A549 (cell line): ENCODE data around the gene TASOR2.

ENCODE experiments used
- EP300 ChIP-seq, 2 experiments: fragments of >200 bp; sonication (Bioruptor Twin); formaldehyde crosslinking; IDR thresholded peaks; 2 replicates in 1 of 2; 3 replicates in 1 of 2; pipeline ENCODE4 v1.6.1; 2016 to 2017
- JUN ChIP-seq, 2 experiments: fragments of >200 bp; sonication (Bioruptor Twin); formaldehyde crosslinking; IDR thresholded peaks; 2 replicates in 1 of 2; 3 replicates in 1 of 2; pipeline ENCODE4 v1.6.1; 2016 to 2017
- MYC ChIP-seq: IDR thresholded peaks from 2 replicates; pipeline ENCODE4 v1.6.1; 2012; ENCODE audit warnings: mild to moderate bottlenecking, inconsistent platforms, low read length, improper control_type of control experiment, borderline replicate concordance
- POLR2A ChIP-seq: IDR thresholded peaks from 2 replicates; pipeline ENCODE4 v1.6.1; 2012; ENCODE audit warnings: mild to moderate bottlenecking, low read length
- RAD21 ChIP-seq, 2 experiments: fragments of >200 bp in 1 of 2; sonication (Bioruptor Twin) in 1 of 2; formaldehyde crosslinking in 1 of 2; IDR thresholded peaks in 1 of 2; conservative IDR thresholded peaks in 1 of 2; 2 replicates in 1 of 2; 3 replicates in 1 of 2; pipeline ENCODE4 v1.6.1; 2012 to 2018; ENCODE audit warnings: inconsistent platforms in 1 of 2
- ZFP36 ChIP-seq: fragments of 450-650 bp; IDR thresholded peaks from 2 replicates; pipeline ENCODE4 v1.6.1; 2014; ENCODE audit warnings: borderline replicate concordance; ENCODE audit not compliant: partially characterized antibody
- TF ChIP-seq, protein P1 (sequence below): fragments of >200 bp; sonication (Bioruptor Twin); formaldehyde crosslinking; IDR thresholded peaks from 3 replicates; pipeline ENCODE4 v1.5.1; 2016
- TF ChIP-seq, protein P2 (sequence below): fragments of 200-600 bp; sonication (generic); IDR thresholded peaks from 2 replicates; pipeline ENCODE4 v1.6.1; 2016; ENCODE audit warnings: antibody characterized with exemption, mild to moderate bottlenecking, moderate library complexity
- TF ChIP-seq, protein P3 (sequence below): fragments of >200 bp; sonication (Bioruptor Twin); formaldehyde crosslinking; IDR thresholded peaks from 3 replicates; pipeline ENCODE4 v1.6.1; 2016
- TF ChIP-seq, protein P4 (sequence below): fragments of 450-650 bp; IDR thresholded peaks from 2 replicates; pipeline ENCODE4 v1.6.1; 2014; ENCODE audit warnings: antibody characterized with exemption
- TF ChIP-seq, protein P5 (sequence below): IDR thresholded peaks from 2 replicates; pipeline ENCODE4 v1.6.1; 2012

DNA sequence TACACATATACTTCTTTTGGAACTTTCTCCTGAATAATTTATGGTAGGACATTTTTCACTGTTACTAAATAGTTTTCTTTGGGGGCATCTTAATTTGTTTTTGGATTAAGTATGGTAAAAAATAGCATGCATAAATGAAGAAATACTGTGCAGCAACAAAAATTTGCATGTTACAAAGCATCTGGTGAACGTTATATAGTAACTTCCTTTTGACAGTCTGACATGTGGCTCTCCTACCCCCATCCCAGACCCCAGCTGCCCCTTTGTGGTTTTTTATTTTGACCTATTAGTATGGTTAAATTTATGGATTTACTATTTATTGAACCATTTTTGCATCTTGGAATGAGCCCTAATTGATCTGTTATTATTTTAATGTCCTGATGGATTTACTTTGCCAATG is 9.9 kb downstream of the TASOR2 start:
- TF ChIP-seq RAD21 (conservative IDR thresholded peaks at IDR 0.05 in 1 of 2, IDR thresholded peaks at IDR 0.05 in 1 of 2), result no peak
- TF ChIP-seq, protein P1, sequence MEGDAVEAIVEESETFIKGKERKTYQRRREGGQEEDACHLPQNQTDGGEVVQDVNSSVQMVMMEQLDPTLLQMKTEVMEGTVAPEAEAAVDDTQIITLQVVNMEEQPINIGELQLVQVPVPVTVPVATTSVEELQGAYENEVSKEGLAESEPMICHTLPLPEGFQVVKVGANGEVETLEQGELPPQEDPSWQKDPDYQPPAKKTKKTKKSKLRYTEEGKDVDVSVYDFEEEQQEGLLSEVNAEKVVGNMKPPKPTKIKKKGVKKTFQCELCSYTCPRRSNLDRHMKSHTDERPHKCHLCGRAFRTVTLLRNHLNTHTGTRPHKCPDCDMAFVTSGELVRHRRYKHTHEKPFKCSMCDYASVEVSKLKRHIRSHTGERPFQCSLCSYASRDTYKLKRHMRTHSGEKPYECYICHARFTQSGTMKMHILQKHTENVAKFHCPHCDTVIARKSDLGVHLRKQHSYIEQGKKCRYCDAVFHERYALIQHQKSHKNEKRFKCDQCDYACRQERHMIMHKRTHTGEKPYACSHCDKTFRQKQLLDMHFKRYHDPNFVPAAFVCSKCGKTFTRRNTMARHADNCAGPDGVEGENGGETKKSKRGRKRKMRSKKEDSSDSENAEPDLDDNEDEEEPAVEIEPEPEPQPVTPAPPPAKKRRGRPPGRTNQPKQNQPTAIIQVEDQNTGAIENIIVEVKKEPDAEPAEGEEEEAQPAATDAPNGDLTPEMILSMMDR, result no peak
- TF ChIP-seq, protein P2, sequence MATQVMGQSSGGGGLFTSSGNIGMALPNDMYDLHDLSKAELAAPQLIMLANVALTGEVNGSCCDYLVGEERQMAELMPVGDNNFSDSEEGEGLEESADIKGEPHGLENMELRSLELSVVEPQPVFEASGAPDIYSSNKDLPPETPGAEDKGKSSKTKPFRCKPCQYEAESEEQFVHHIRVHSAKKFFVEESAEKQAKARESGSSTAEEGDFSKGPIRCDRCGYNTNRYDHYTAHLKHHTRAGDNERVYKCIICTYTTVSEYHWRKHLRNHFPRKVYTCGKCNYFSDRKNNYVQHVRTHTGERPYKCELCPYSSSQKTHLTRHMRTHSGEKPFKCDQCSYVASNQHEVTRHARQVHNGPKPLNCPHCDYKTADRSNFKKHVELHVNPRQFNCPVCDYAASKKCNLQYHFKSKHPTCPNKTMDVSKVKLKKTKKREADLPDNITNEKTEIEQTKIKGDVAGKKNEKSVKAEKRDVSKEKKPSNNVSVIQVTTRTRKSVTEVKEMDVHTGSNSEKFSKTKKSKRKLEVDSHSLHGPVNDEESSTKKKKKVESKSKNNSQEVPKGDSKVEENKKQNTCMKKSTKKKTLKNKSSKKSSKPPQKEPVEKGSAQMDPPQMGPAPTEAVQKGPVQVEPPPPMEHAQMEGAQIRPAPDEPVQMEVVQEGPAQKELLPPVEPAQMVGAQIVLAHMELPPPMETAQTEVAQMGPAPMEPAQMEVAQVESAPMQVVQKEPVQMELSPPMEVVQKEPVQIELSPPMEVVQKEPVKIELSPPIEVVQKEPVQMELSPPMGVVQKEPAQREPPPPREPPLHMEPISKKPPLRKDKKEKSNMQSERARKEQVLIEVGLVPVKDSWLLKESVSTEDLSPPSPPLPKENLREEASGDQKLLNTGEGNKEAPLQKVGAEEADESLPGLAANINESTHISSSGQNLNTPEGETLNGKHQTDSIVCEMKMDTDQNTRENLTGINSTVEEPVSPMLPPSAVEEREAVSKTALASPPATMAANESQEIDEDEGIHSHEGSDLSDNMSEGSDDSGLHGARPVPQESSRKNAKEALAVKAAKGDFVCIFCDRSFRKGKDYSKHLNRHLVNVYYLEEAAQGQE, result no peak
- TF ChIP-seq EP300 (IDR thresholded peaks at IDR 0.05), result no peak
- no peak for TF ChIP-seq JUN (IDR thresholded peaks at IDR 0.05)
- TF ChIP-seq, protein P3, sequence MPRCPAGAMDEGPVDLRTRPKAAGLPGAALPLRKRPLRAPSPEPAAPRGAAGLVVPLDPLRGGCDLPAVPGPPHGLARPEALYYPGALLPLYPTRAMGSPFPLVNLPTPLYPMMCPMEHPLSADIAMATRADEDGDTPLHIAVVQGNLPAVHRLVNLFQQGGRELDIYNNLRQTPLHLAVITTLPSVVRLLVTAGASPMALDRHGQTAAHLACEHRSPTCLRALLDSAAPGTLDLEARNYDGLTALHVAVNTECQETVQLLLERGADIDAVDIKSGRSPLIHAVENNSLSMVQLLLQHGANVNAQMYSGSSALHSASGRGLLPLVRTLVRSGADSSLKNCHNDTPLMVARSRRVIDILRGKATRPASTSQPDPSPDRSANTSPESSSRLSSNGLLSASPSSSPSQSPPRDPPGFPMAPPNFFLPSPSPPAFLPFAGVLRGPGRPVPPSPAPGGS, result no peak
- no peak for TF ChIP-seq POLR2A
- no peak for TF ChIP-seq MYC
- TF ChIP-seq, protein P4, sequence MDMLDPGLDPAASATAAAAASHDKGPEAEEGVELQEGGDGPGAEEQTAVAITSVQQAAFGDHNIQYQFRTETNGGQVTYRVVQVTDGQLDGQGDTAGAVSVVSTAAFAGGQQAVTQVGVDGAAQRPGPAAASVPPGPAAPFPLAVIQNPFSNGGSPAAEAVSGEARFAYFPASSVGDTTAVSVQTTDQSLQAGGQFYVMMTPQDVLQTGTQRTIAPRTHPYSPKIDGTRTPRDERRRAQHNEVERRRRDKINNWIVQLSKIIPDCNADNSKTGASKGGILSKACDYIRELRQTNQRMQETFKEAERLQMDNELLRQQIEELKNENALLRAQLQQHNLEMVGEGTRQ, result no peak
- no peak for TF ChIP-seq ZFP36
- TF ChIP-seq, protein P5, sequence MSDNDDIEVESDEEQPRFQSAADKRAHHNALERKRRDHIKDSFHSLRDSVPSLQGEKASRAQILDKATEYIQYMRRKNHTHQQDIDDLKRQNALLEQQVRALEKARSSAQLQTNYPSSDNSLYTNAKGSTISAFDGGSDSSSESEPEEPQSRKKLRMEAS, result no peak
